Choroid plexus epithelial cell (primary cell): ENCODE results near the gene PIK3AP1.

ENCODE experiments used
- DNase-seq: peaks from one replicate; pipeline ENCODE4 v3.0.0-alpha.2; 2010; ENCODE audit warnings: low read depth
- H3K4me3 ChIP-seq: 2 replicates; pipeline ENCODE4 v1.5.1; 2011; ENCODE audit warnings: low read depth, mild to moderate bottlenecking, control low read depth, low read length, moderate library complexity
- TF ChIP-seq, protein P1 (sequence below): conservative IDR thresholded peaks from 2 replicates; pipeline ENCODE4 v1.5.1; 2011; ENCODE audit warnings: low read depth, mild to moderate bottlenecking, control low read depth, inconsistent platforms, low read length, moderate library complexity

The PIK3AP1 gene

DNA sequence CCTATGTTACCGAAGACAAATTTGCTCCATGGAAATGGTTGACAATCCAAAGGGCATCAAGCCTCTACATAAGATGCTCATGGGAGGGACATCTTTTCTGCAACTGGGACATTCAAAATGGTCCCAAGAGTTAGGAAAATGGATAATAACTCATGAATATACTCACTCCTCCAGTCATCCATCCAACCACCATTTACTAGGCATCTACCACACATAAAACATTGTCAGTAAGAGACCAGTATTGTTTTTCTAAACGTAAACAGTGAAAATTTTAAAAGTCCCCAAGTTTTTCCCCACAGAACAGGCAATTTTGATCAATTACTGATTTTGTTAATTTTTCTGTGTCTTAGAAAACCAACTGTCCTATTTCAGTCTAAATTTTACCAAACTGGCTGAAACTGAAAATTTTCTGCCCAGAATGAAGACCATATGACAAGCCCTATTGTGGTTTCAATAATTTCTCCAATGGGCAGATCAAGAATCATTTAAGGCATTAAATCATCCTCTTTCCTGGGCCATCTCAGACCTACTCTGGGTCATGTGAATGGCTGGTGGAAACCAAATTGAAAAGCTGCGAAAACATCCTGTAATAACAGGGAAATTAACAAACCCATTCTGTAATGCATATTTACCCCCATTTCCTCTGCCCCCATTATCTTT is 24.2 kb downstream of the PIK3AP1 start:
- no peak for DNase-seq
- H3K4me3 ChIP-seq = no peak overlapping the region
- TF ChIP-seq, protein P1, sequence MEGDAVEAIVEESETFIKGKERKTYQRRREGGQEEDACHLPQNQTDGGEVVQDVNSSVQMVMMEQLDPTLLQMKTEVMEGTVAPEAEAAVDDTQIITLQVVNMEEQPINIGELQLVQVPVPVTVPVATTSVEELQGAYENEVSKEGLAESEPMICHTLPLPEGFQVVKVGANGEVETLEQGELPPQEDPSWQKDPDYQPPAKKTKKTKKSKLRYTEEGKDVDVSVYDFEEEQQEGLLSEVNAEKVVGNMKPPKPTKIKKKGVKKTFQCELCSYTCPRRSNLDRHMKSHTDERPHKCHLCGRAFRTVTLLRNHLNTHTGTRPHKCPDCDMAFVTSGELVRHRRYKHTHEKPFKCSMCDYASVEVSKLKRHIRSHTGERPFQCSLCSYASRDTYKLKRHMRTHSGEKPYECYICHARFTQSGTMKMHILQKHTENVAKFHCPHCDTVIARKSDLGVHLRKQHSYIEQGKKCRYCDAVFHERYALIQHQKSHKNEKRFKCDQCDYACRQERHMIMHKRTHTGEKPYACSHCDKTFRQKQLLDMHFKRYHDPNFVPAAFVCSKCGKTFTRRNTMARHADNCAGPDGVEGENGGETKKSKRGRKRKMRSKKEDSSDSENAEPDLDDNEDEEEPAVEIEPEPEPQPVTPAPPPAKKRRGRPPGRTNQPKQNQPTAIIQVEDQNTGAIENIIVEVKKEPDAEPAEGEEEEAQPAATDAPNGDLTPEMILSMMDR = no peak

DNA sequence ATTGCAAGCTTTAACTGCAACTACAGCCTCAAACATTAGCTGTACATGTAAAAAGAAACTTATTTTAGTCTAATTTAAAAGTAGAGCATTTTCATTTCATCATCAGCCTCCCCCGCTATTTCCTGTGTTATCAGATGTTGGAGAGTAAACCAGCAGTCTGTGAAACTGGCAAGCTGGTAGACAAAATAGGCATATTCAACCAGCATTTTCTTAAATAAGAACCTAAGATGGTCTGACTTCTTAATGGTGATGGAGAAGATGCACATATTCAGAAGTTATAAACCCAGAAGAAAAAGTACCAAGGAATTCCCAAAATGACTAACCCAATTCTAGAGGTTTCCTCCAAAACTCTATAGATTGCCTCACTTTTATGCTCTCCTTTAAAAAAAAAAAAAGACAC is 24.9 kb downstream of the PIK3AP1 start:
- DNase-seq = peak; percentile 16

DNA sequence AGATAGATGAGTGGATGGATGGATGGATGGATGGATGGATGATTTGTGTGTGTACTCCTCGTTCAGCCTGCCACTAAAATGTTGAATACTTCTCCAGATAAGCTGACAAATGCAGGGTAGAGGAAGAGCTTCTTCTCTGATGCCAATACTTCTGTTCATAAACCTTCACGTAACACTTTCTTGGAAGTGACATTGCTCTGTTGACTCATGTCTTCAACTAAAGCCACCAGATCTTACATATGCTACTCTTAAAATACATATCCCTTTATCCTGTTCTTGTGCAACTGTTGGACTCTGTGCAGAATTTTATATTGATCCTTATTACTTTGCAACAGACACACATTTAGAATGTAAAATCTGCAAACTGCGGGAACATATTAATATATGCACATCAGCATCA is 26.9 kb downstream of the PIK3AP1 start:
- H3K4me3 ChIP-seq = no peak overlapping the region
- TF ChIP-seq, protein P1 = no peak
- DNase-seq = no peak

More for the DNA sequence above, 24.9 kb downstream of the PIK3AP1 start:
- TF ChIP-seq, protein P1 = no peak
- no peak overlapping the region for H3K4me3 ChIP-seq

DNA sequence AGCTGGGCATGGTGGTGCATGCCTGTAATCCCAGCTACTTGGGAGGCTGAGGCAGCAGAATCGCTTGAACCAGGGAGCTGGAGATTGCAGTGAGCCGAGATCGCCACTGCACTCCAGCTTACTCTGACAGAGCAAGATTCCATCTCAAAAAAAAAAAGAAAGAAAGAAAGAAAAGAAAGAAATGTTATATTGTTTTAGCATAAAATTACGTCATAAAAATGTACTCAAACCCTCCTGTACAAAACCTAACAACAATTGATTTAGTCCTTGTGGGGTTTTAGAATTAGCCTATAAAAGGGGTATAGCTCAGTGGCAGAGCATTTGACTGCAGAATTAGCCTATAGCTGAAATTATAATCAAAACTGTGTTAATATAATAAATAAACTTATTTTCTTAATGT is 27.9 kb downstream of the PIK3AP1 start:
- H3K4me3 ChIP-seq = no peak overlapping the region
- TF ChIP-seq, protein P1 = no peak
- no peak for DNase-seq

DNA sequence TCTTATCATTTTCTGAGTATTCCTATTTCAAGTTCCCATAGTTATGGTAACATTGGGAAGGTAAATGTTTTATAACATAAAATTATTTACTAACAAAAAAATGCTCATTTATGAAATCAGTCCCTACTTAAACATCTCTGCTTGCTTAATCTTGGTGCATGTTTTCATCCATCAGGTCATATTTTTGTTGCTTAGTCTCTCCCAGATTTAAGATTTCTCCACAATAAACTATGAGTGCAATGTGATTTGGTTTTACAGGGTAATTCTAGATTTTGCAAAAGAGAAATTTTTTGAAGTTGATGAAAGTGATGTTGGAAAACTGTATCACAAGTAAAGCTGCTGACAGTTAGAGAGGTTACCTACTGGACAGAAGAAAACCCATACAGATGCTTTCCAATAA is 28.6 kb downstream of the PIK3AP1 start:
- TF ChIP-seq, protein P1 = no peak
- no peak overlapping the region for H3K4me3 ChIP-seq
- no peak for DNase-seq

DNA sequence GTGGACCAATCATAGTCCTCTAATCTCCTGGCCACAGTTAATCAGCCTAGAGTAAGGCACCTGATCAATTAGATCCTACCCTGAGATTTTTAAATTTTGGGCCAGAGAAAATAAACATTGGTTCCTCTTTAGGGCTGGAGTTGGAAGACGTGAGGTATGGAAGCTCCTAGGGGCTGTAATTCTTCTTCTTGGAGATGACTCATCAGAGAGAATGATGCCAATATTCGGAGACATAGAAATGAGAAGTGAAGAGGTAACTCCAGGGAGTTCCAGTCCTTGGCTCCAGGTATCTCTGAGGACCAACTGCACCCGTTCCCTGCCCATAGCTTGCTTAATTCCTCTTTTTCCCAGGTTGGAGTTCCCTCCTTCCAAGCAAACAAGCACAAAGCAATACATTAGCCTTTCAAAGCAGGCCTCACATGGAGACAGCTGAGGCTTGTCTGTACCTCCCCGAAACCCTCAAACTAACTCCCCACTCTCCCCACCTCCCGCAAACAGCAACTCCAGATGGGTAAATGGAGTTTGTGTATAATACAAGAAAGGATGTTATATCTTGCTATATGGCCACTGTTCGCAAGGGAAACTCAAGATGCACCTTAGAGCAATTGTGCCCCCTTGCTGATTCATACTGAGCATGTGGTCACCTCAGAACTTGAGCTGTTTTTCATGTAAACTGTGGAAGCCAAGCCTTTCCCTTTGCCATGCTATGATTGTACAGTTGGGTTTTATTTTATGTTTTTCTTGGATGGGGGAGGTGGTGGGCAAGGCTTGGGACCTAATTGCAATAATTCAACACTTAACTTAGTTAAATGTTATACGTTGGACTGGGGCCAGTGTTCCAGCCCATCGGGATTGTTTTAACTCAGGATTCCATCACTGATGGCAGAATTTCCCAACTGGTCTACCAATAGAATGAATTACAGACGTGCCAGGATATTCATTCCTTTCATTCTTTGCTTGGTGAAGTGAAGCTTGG is 29.3 kb downstream of the PIK3AP1 start:
- peak; percentile 14 for DNase-seq
- TF ChIP-seq, protein P1 = peak; percentile 17
- no peak overlapping the region for H3K4me3 ChIP-seq
